ENCODE data around the gene RFX2.
A peak's percentile ranks its signal among the peaks of the same experiment; 100 is the strongest.
"Not testable (repeated sequence)": the region's sequence is repeated elsewhere in the genome, so short reads cannot be mapped to it uniquely, and the experiment has no call there.

Gene RFX2

DNA sequence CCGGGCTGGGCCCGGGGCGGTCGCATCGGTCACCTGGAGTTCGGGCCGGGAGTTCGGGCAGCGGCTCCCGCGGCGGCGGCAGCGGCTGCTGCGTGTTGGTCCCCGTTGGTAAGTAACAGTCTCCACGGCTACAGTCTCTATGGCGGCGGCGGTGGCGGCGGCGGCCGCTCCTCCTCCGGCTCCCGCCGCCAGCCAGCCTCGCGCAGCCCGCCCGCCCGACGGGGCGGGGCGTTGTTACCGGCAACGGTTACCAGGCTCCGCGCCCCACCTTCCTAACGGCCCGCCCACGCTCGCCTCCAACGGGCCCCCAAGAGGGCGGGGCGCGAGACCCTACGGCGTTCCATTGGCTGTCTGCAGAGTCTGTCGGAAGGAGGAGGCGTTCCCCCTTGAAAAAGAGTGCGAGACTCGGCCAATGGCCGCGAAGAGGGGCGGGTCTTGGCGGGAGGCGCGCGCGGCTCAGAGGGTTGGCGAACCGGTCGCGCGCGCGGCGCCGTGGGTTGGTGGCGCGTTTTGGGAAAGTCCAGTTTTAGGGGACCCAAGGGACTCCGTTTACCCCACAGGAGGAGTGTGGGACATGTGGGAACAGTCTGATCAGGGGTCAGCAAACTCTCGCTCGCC, at the start of gene RFX2:
Gene RFX2 (minus strand): TSS at position 141 of the 618 bp plus-strand sequence. CDS start 63,004 bp downstream, outside the sequence.
- DNase-seq, result peak; percentile 99

GRCh38 chr19:6156033-6156432, 45.7 kb upstream of the RFX2 start:
- DNase-seq, result no peak

- DNase-seq, result no peak
These were observed 40.0 kb upstream of the RFX2 start for GRCh38 chr19:6150289-6150688.

GRCh38 chr19:6141217-6141616, 30.9 kb upstream of the RFX2 start:
- no peak for DNase-seq

DNA sequence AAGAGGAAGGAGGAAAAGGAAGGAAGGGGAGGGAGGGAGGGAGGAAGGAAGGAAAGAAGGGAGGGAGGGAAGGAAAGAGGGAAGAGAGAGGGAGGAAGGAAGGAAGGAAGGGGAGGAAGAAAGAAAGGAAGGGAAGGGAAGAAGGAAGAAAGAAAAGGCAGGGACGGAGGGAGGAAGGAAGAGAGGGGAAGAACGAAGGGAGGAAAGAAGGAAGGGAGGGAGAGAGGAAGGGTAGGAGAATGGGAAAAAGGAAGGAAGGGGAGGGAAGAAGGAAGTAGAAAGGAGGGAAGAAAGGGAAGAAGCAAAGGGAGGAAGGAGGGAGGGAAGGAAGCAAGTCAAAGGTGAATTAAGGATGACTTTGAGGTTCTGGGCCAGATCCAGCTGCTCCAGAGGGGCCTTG, 28.2 kb upstream of the RFX2 start:
- DNase-seq, result no peak

DNA sequence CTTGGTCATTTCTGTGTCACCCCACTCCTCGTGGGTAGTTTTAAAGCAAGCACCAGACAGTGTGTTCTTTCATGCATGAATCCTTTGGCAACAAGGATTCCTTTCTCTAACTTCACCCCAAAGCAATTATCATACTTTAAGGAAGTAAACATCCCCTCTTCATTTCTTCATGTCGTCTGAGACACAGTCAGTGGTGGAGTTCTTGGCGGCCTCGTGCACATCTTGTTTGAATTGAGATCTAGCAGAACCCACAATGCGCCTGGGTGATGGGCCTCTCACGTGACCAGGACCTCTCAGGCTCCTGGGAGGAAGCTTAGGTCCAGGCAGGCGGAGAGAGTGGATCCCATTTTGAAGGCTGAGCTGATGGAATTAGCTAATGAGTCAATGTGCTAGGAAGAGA, 27.8 kb upstream of the RFX2 start:
- no peak for DNase-seq

DNA sequence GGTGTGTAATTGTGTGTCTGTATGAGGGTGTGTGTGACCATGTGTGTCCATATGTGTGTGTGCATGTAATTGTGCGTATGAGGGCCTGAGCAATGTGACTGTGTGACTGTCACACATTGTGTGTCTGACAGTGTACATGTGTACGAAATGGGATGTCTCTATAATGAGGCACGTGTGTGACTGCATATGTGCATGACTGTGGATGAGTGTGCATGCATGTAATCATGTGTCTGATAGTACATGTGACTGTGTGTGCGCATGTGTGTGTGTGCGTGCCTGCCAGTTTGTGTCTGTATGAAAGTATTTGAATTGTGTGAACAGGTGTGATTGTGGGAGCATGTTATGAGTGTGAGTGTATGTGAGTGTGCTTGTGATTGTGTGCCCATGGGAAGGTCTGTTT, 22.9 kb upstream of the RFX2 start:
- DNase-seq, result no peak

DNA sequence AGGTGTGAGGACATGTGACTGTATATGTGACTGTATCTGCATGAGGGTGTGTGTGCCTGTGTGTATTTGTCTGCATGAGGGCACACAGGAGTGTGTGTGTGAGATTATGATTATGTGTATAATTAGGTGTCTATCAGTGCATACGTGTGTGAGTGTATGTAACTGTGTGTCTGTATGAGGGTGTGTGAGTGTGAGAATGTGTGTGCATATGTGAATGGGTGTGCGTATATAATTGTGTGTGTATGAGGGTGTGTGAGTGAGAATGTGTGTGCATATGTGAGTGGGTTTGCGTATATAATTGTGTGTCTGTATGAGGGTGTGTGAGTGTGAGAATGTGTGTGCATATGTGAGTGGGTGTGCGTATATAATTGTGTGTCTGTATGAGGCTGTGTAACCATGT, 22.2 kb upstream of the RFX2 start:
- DNase-seq, result no peak

GRCh38 chr19:6127716-6128335, 17.5 kb upstream of the RFX2 start:
- peak; percentile 32 for DNase-seq

DNA sequence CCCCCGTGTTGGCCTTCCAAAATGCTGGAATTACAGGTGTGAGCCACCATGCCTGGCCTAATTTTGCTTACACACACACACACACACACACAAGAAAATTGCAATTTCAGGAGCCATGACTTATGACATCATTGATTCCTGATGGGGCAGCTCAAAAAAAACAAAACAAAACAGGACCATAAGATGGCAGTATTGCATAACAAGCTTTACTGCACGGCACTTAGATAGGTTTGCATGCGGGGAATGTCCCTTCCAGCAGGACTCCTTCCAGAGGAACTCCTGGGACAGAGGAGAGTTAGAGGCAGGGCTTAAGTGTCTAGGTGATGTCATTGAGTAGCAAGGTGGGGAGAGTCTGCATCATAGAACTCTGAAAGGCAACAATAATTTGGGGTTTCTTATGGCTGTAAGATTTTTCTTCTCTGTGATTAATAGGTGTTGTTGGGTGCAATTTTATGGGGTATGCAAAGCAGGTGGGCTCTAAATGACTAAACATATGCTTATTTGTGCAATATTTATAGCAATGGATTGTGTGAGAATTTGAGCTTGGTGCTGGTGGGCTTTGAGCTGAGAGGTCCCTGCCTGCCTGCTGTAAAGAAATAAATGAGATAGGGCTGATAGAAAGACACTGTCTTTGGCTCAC, 16.2 kb upstream of the RFX2 start:
- peak; percentile 73 for DNase-seq

DNA sequence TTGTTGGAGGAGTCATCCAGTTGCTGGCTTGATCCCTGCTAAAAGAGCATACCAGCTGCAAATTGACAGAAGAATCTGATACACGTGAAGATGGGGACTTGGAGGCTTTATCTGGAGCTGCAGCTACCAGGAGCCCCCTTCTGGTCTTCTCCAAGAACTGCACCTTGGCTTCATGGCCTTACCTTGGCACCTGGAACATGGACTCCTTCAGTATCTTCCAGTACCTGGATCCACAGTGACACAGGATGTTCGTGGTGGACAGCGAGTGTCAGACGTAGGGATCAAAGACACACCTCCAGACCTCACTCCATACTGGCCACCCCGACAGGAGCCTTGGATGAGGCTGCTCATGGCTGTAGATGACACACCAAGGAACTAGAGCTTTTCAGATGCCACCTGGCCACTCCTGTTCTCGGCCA, 15.3 kb upstream of the RFX2 start:
- DNase-seq, result peak; percentile 77

- DNase-seq, result no peak
These were observed 8.7 kb upstream of the RFX2 start for GRCh38 chr19:6119031-6119430.

GRCh38 chr19:6118043-6118442, 7.7 kb upstream of the RFX2 start:
- DNase-seq, result no peak

- no peak for DNase-seq
These were observed 7.2 kb upstream of the RFX2 start for GRCh38 chr19:6117534-6117933.

DNA sequence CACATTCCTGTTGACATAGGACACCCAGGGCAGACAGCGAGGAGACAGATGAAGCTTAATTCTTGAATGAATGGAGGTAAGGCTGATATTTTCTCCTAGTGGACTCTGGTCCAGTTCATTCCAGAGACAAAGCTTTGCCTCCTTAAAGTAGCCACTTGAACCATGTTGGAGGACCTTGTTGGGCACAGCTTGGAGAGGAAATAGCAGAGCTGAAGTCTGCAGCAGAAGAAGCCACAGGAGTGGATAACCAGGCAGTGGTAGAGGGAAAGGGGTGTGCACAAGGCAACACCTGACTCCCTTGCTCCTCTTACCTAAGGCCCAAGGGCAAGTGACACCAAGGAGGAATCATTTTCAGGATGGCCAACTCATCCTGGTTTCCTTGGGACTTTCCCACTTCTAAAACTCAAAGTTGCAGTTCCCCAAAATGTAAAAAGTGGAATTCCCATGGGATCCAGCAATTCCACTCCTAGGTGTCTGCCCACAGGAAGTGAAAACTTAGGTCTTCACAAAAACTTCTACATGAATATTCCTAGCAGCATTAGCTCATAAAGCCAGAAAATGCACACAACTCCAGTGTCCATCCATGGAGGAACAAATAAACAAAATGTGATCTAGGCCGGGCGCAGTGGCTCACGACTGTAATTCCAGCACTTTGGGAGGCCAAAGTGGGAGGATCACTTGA, 6.6 kb upstream of the RFX2 start:
- no peak for DNase-seq

- DNase-seq, result no peak
These were observed 5.7 kb upstream of the RFX2 start for GRCh38 chr19:6115992-6116391.

DNA sequence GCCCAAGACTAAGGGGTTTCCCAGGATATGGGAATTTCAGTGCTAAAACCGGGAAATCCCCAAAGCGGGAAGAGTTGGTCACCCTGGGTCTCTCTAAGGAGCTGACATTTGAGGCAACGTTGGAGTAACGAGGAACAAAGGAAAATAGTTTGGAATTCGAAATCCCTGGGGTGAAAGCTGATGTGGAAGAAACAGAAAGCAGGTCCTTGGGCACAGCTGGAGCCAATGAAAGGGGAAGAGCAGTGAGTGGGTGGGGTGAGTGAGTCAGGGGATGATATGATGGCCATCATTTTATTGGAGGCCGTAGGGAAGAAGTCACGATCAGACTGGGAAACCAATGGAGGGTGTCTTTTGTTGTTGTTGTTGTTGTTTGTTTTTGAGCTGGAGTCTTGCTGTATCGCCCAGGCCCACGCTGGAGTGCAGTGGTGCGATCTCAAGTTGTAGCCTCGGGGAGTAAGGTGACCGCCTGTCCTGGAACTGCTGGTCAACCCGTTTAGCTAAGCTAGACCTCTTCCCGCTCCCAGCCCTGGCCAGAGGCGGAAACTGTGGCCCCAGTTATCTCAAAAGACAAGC, 3.4 kb upstream of the RFX2 start:
- no peak for DNase-seq

DNA sequence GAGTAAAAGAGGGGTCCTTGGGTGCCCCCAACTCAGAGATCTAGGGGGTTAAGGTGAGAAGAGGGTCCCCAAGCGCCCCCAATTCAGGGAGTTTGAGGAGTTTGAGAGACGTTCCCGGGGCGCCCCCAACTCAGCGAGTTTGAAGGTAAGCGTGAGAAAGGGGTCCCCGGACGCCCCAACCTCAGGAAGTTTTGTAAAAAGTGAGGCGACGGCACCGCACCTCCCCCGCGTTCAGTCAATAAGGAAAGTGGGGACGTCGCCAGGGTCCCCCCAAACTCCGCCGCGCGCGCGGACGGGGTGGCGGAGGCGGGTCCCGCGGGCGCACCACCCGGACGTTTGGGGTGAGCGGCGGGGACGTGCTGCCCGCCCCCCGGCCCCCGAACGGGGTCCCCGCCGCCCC, 353 bp downstream of the RFX2 start:
- DNase-seq, result no peak

DNA sequence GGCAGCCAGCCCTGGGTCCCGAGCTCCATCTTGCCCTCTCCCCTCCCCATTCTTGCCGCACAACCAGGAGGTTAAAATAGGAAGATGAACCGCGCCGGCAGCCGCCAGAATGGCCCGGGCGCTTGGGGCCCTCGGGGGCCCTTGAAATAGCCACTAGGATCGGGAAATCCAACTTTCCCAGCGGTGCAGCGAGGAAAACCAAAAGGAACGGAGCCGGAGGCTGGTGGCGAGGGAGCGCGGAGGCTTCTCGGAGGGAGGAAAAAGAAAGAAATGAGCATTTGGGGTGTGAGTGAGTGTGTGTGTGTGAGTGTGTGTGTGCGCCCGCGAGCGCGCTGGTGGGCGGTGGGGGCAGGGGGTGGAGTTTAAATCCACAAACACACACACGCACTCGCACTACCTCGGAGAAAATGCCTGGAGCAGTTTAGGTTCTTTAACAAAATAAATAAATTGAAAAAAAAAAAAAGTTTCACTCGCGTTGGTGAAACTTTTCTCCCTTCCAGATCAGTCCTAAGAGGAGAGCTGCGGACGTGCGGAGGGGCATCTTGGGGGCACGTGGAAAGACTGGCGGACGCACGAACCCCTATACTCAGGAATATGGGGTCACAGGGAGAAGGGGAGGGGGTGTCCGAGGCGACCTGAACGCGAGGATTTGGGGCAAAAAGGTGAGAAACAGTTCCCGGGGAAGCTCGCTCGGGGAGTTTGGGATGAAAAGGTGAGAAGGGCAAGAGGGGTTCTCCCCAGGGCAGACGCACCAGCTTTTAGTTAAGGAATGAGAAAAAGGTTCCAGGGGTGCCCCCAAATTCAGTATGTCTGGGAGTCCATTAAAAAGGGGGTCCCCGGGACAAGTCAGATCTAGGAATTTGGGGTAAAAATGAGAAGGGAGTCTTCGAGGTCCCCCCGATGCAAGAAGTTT, 1.3 kb downstream of the RFX2 start:
- DNase-seq, result peak; percentile 39

DNA sequence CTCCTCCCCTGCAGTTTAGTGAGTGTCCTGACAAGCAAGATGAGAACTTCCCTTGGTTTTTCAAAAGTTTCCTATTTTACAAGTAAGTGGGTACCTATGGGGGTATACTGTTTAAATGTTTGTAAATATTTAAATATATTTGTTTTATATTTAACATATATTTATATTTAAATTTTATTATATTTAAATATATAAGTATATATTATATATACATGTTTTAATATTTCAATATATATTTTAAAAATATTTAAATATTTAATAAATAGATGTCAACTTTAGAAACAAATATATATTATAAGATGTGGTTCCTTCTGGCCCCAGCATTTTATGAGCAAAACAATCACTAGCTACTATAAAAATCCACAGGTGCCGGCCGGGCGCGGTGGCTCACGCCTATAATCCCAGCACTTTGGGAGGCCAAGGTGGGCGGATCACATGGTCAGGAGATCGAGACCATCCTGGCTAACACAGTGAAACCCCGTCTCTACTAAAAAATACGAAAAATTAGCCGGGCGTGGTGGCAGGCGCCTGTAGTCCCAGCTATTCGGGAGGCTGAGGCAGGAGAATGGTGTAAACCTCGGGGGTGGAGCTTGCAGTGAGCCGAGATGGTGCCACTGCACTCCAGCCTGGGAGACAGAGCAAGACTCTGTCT, 3.5 kb downstream of the RFX2 start:
- DNase-seq, result not testable (repeated sequence)

GRCh38 chr19:6105444-6105843, 4.9 kb downstream of the RFX2 start:
- DNase-seq, result no peak

DNA sequence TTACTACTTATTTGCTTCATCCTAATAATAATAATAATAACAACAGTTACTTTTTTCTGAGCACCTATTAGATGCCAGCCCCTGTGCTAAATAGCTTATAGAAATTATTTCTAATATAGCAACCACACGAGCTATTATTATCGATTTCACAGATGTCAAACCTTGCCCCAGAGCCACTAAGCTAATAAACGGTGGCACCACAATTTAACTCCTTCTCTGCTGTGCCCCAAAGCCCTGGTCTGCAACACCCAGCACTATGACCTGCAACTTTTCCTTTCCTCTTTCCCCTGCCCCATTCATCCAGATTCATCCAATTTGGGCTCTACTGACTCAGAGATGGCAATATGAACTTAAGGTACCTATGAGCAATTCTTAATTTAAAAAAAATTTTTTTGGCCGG, 6.4 kb downstream of the RFX2 start:
- DNase-seq, result no peak

Measured in HCEC 1CT (cell line).